ENCODE results near the gene USP3.
A peak's percentile ranks its signal among the peaks of the same experiment; 100 is the strongest.

Gene USP3

GRCh38 chr15:63538876-63539275, 34.5 kb downstream of the USP3 start:
- no peak for DNase-seq

- peak in 17 of 56 donors; percentile 2 to 57 (median 11) for DNase-seq
Observed at GRCh38 chr15:63539521-63539920, 35.1 kb downstream of the USP3 start.

GRCh38 chr15:63539998-63540397, 35.6 kb downstream of the USP3 start:
- no peak for DNase-seq

GRCh38 chr15:63540449-63540848, 36.1 kb downstream of the USP3 start:
- no peak for DNase-seq

GRCh38 chr15:63544258-63545026, 40.0 kb downstream of the USP3 start:
- DNase-seq: no peak

GRCh38 chr15:63545520-63545919, 41.1 kb downstream of the USP3 start:
- no peak for DNase-seq

- DNase-seq: no peak
Observed at GRCh38 chr15:63551400-63551799, 47.0 kb downstream of the USP3 start.

GRCh38 chr15:63553388-63553791, 49.0 kb downstream of the USP3 start:
- peak in 1 of 56 donors; percentile 3 for DNase-seq

- no peak for DNase-seq
Observed at GRCh38 chr15:63554337-63554927, 50.0 kb downstream of the USP3 start.

GRCh38 chr15:63555507-63555906, 51.1 kb downstream of the USP3 start:
- DNase-seq: no peak

GRCh38 chr15:63556246-63556645, 51.9 kb downstream of the USP3 start:
- DNase-seq: no peak

- DNase-seq: no peak
Observed at GRCh38 chr15:63556736-63557135, 52.3 kb downstream of the USP3 start.

GRCh38 chr15:63559753-63560152, 55.4 kb downstream of the USP3 start:
- DNase-seq: no peak

GRCh38 chr15:63560741-63561448, 56.5 kb downstream of the USP3 start:
- DNase-seq: no peak

GRCh38 chr15:63564093-63564492, 59.7 kb downstream of the USP3 start:
- DNase-seq: no peak

- no peak for DNase-seq
Observed at GRCh38 chr15:63565536-63566186, 61.3 kb downstream of the USP3 start.

GRCh38 chr15:63572749-63573464, 68.5 kb downstream of the USP3 start:
- DNase-seq: no peak

- no peak for DNase-seq
Observed at GRCh38 chr15:63573533-63573932, 69.1 kb downstream of the USP3 start.

- no peak for DNase-seq
Observed at GRCh38 chr15:63575312-63575711, 70.9 kb downstream of the USP3 start.

- DNase-seq: no peak
Observed at GRCh38 chr15:63576441-63576840, 72.0 kb downstream of the USP3 start.

- no peak for DNase-seq
Observed at GRCh38 chr15:63582179-63582578, 77.8 kb downstream of the USP3 start.
